Colonic mucosa (tissue), 4 donors: ENCODE measurements around the gene MAVS. TPM values are rescaled to one million over a fixed set of nuclear protein-coding genes. Genes with fewer than 3 reads are reported as not detected.

Experiments
- DNase-seq: peaks from one replicate; pipeline ENCODE4 v3.0.0-alpha.2; 2020
- H3K27ac ChIP-seq: fragments of 200-600 bp; one replicate; pipeline ENCODE4 v1.8.0; 2021
- H3K27me3 ChIP-seq: fragments of 200-600 bp; one replicate; pipeline ENCODE4 v1.8.0; 2021
- H3K36me3 ChIP-seq: fragments of 200-600 bp; one replicate; pipeline ENCODE4 v1.8.0; 2021
- H3K4me1 ChIP-seq: fragments of 200-600 bp; one replicate; pipeline ENCODE4 v1.8.0; 2021; ENCODE audit warnings: mild to moderate bottlenecking
- H3K4me3 ChIP-seq: fragments of 200-600 bp; one replicate; pipeline ENCODE4 v1.8.0; 2021
- H3K9ac ChIP-seq, 2 donors: one replicate each; pipeline ENCODE4 v1.7.0; 2013; ENCODE audit warnings: control low read depth in 2 of 2, low read depth in 2 of 2, low read length in 2 of 2
- H3K9me3 ChIP-seq: fragments of 200-600 bp; one replicate; pipeline ENCODE4 v1.8.0; 2021
- CTCF ChIP-seq: fragments of 200-600 bp; IDR thresholded peaks from one replicate; pipeline ENCODE4 v1.8.0; 2022; ENCODE audit warnings: antibody characterized with exemption, mild to moderate bottlenecking
- intact Hi-C: fragments of 100-400 bp; cut with DNase I; formaldehyde crosslinking; loops from one replicate; pipeline ENCODE4 v1.14.1; 2022
- total RNA-seq, 2 donors: library from RNA; stranded (reverse); fragmentation: NEBNext Ultra II Directional in 1 of 2; extraction: Animal tissue kit (Norgen Biotek cat#: 25700) in 1 of 2; gene quantifications; one replicate each; pipeline ENCODE4 v1.2.1, GENCODE V29; 2021
- donor health status: healthy.
- donor health status: DM: no; HTN: no; CAD: no.
- donor health status: DM: no; HTN: no; CAD: no.

MAVS gene
- total RNA-seq, 2 donors from 2014 or later: 46.2 to 70.7 TPM

- Histone ChIP-seq H3K27ac (no peak overlapping the region), H3K9ac (no peak overlapping the region), H3K4me3 (no peak overlapping the region), H3K27me3 (no peaks in the 10 kb centered on the region), H3K4me1 (no peaks in the 10 kb centered on the region), H3K36me3 (peaks cover 44% of the 10 kb centered on the region), H3K9me3 (no peaks in the 10 kb centered on the region)
- intact Hi-C loops: no loop called here
- TF ChIP-seq CTCF: no peak
- DNase-seq: no peak
Observed at GRCh38 chr20:3865152-3865886, 18.7 kb downstream of the MAVS start.

GRCh38 chr20:3865887-3866407 is 19.3 kb downstream of the MAVS start:
- peaks cover 44% of the 10 kb centered on the region for H3K36me3 ChIP-seq

GRCh38 chr20:3866464-3866863 is 19.8 kb downstream of the MAVS start:
- no peak overlapping the region for H3K4me3 ChIP-seq
- no peak overlapping the region for H3K27ac ChIP-seq
- H3K36me3 ChIP-seq: peaks cover 41% of the 10 kb centered on the region
- no peak for TF ChIP-seq CTCF
- intact Hi-C loops: no loop called here
- no peak for DNase-seq
- H3K9me3 ChIP-seq: no peaks in the 10 kb centered on the region
- no peak overlapping the region for H3K9ac ChIP-seq
- H3K4me1 ChIP-seq: no peaks in the 10 kb centered on the region
- no peaks in the 10 kb centered on the region for H3K27me3 ChIP-seq

More at GRCh38 chr20:3865887-3866407, 19.3 kb downstream of the MAVS start:
- H3K27ac ChIP-seq: no peak overlapping the region
- no peaks in the 10 kb centered on the region for H3K27me3 ChIP-seq
- no peaks in the 10 kb centered on the region for H3K4me1 ChIP-seq
- H3K4me3 ChIP-seq: no peak overlapping the region
- TF ChIP-seq CTCF: no peak
- H3K9me3 ChIP-seq: no peaks in the 10 kb centered on the region
- no peak for DNase-seq
- intact Hi-C loops: no loop called here
- H3K9ac ChIP-seq: no peak overlapping the region

GRCh38 chr20:3867802-3868201 is 21.2 kb downstream of the MAVS start:
- intact Hi-C loops: no loop called here
- H3K27ac ChIP-seq: no peak overlapping the region
- no peak overlapping the region for H3K4me3 ChIP-seq
- DNase-seq: no peak
- H3K36me3 ChIP-seq: peaks cover 28% of the 10 kb centered on the region
- H3K4me1 ChIP-seq: no peaks in the 10 kb centered on the region
- H3K27me3 ChIP-seq: no peaks in the 10 kb centered on the region
- H3K9me3 ChIP-seq: no peaks in the 10 kb centered on the region
- H3K9ac ChIP-seq: no peak overlapping the region
- no peak for TF ChIP-seq CTCF

- no peak for TF ChIP-seq CTCF
- Histone ChIP-seq H3K36me3 (peaks cover 8% of the 10 kb centered on the region), H3K27me3 (no peaks in the 10 kb centered on the region), H3K27ac (no peak overlapping the region), H3K4me3 (no peak overlapping the region), H3K9ac (no peak overlapping the region), H3K4me1 (no peaks in the 10 kb centered on the region), H3K9me3 (no peaks in the 10 kb centered on the region)
- no peak for DNase-seq
- intact Hi-C loops: no loop called here
Observed at GRCh38 chr20:3869839-3870634, 23.4 kb downstream of the MAVS start.
